Stimulated activated CD8-positive, alpha-beta memory T cell treated with anti-CD3 and anti-CD28 coated beads, Interleukin-12 subunit alpha, Interleukin-12 subunit beta, amount 100 ng/mL, for 4 hours (primary cell): Measurements from ENCODE around the gene LSMEM2.

ENCODE experiments used
- DNase-seq: peaks from one replicate; pipeline ENCODE4 v3.0.0-alpha.2; 2020; ENCODE audit warnings: low read depth

The LSMEM2 gene

GRCh38 chr3:50322115-50322385 is 43.2 kb downstream of the LSMEM2 start:
- no peak for DNase-seq

- DNase-seq, result no peak
These were observed 43.7 kb downstream of the LSMEM2 start, which contains the start of gene HYAL2 for GRCh38 chr3:50322386-50323091. HYAL2 (minus strand) TSS chr3:50322745; CDS start chr3:50320489, 2,256 bp downstream.

- no peak for DNase-seq
These were observed 44.3 kb downstream of the LSMEM2 start for GRCh38 chr3:50323092-50323600.

GRCh38 chr3:50323614-50324199 is 44.8 kb downstream of the LSMEM2 start:
- DNase-seq, result no peak

GRCh38 chr3:50324351-50325112 is 45.6 kb downstream of the LSMEM2 start:
- DNase-seq, result peak; percentile 29

GRCh38 chr3:50325113-50325480 is 46.2 kb downstream of the LSMEM2 start:
- DNase-seq, result no peak

GRCh38 chr3:50325497-50326181 is 46.8 kb downstream of the LSMEM2 start:
- DNase-seq, result no peak

GRCh38 chr3:50326182-50326541 is 47.3 kb downstream of the LSMEM2 start:
- no peak for DNase-seq

- DNase-seq, result no peak
These were observed 48.2 kb downstream of the LSMEM2 start for GRCh38 chr3:50327129-50327528.

GRCh38 chr3:50327943-50328691 is 49.2 kb downstream of the LSMEM2 start, which contains the start of gene TUSC2:
TUSC2 (minus strand) TSS chr3:50328223; CDS start chr3:50328099, 124 bp downstream.
- DNase-seq, result peak; percentile 87

- DNase-seq, result no peak
These were observed 51.4 kb downstream of the LSMEM2 start for GRCh38 chr3:50330330-50330729.

- DNase-seq, result no peak
These were observed 52.5 kb downstream of the LSMEM2 start for GRCh38 chr3:50331364-50331907.

- no peak for DNase-seq
These were observed 54.9 kb downstream of the LSMEM2 start for GRCh38 chr3:50333744-50334328.

GRCh38 chr3:50334339-50335075 is 55.6 kb downstream of the LSMEM2 start:
- DNase-seq, result no peak

GRCh38 chr3:50336452-50337174 is 57.7 kb downstream of the LSMEM2 start:
- no peak for DNase-seq

GRCh38 chr3:50337175-50337861 is 58.4 kb downstream of the LSMEM2 start:
- DNase-seq, result peak; percentile 92
